OCI-LY3 (cell line): Measurements from ENCODE around the gene HCST.

Experiments
- CTCF ChIP-seq: fragments of 200-600, 300-600 bp; sonication (generic); IDR thresholded peaks from 2 replicates; pipeline ENCODE4 v1.5.1; 2014; ENCODE audit warnings: antibody characterized with exemption, low read length, low read depth
- EZH2phosphoT487 ChIP-seq: fragments of 200-600 bp; shearing (Covaris generic); IDR thresholded peaks from 2 replicates; pipeline ENCODE4 v1.6.1; 2018; ENCODE audit warnings: antibody characterized with exemption, mixed run types, low read depth

- TF ChIP-seq CTCF (no peak), EZH2phosphoT487 (no peak)
Observed at GRCh38 chr19:35869327-35870123, 32.8 kb upstream of the HCST start.
